ENCODE data around the gene ELMOD1.
"Not testable (repeated sequence)": the region's sequence is repeated elsewhere in the genome, so short reads cannot be mapped to it uniquely, and the experiment has no call there.

Gene ELMOD1

GRCh38 chr11:107579169-107579568 is 11.8 kb upstream of the ELMOD1 start:
- DNase-seq; intact Hi-C loops (cut with DNase I): not testable (repeated sequence)

GRCh38 chr11:107581147-107581546 is 9.8 kb upstream of the ELMOD1 start:
- intact Hi-C loops (cut with DNase I) = no loop called here
- DNase-seq = no peak

DNA sequence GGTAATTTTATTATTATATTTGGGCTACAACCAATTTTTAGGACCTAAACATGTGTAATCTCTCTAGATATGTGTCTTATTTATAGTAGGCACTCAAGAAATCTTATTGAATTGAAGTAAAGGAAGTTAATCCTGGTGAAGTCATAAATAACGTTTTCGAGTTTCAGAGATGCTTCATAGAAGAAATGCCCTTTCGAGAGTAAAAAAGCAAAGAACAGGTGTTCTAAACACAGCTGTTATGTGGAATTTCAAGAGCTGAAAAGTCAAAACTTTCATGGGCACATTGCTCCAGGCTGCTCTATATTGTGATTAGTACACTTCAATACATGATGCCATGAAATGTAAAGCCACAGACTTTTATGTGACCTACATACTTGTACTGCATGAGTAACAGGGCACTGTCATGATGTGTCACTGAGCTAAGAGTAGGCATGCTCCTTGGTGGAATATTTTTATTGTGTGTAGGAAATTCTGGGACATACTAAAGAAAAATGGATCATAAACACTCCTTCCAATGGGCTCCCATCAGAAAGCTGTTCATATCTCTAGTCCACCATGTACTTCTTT is 7.2 kb upstream of the ELMOD1 start:
- no peak for DNase-seq
- intact Hi-C loops (cut with DNase I) = no loop called here

GRCh38 chr11:107587306-107587979 is 3.5 kb upstream of the ELMOD1 start:
- intact Hi-C loops (cut with DNase I) = no loop called here
- DNase-seq = no peak

GRCh38 chr11:107591378-107592230 is 657 bp downstream of the ELMOD1 start:
- peak in 9 of 10 donors; percentile 11 to 90 (median 35) for DNase-seq
- intact Hi-C loops (cut with DNase I) = no loop called here

DNA sequence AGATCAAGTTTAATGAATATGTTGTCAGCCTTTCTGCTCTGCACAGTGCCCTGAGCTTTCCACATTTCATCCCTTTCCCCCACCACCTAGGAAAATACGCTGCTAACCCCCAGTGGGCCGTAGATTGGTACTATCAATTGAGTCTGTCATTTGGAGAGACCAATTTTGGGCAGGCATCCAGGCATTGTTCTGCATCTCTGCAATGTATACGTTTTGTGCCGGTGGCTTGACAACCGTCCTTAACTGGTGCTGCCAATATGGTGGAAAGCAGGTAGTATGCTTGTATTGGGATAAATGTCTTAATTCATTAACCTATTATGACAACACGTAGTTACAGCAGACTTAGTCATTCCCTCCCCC is 1.3 kb downstream of the ELMOD1 start:
- peak in 1 of 10 donors; percentile 10 for DNase-seq
- intact Hi-C loops (cut with DNase I) = no loop called here

GRCh38 chr11:107592813-107593212 is 1.9 kb downstream of the ELMOD1 start:
- peak in 3 of 10 donors; percentile 14 to 19 (median 15) for DNase-seq
- intact Hi-C loops (cut with DNase I) = no loop called here

DNA sequence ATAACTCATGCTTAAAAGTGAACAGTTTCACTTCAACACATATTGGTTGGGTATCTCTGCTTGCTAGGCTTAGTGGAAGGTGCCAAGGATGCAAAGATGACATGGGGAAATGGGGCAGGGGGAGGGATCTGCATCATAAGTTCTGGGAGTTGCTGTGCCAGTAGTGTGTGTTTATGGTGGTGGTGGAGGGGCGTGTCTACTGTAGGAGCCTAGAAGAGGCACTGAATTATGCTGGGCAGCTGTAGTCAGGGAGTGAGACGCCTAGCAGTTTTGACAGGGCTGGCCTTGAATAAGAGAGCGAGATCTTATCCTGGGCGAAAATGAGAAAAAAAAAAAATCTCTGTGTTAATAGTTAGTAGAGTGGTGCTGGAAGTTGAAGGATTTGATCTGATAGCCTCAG is 3.0 kb downstream of the ELMOD1 start:
- intact Hi-C loops (cut with DNase I) = no loop called here
- peak in 1 of 10 donors; percentile 8 for DNase-seq

DNA sequence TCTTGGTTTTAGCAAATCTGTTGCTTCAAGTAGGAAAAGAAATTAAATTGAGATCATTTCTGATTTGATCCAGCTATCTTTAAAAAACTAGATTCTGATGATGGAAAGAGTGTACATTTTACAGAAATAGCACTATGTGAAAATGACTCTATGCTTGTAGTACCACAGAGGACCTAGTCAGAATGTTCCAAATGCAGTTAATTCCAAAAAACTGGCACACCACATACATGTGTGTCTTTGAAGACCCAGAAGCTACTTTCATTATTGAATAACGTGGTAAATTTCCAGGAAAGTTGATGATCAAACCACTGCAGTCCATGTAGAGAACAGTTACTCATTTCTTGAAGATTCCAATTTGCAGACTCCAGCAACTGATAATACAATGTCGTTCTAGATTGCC is 3.8 kb downstream of the ELMOD1 start:
- intact Hi-C loops (cut with DNase I) = no loop called here
- DNase-seq = no peak

DNA sequence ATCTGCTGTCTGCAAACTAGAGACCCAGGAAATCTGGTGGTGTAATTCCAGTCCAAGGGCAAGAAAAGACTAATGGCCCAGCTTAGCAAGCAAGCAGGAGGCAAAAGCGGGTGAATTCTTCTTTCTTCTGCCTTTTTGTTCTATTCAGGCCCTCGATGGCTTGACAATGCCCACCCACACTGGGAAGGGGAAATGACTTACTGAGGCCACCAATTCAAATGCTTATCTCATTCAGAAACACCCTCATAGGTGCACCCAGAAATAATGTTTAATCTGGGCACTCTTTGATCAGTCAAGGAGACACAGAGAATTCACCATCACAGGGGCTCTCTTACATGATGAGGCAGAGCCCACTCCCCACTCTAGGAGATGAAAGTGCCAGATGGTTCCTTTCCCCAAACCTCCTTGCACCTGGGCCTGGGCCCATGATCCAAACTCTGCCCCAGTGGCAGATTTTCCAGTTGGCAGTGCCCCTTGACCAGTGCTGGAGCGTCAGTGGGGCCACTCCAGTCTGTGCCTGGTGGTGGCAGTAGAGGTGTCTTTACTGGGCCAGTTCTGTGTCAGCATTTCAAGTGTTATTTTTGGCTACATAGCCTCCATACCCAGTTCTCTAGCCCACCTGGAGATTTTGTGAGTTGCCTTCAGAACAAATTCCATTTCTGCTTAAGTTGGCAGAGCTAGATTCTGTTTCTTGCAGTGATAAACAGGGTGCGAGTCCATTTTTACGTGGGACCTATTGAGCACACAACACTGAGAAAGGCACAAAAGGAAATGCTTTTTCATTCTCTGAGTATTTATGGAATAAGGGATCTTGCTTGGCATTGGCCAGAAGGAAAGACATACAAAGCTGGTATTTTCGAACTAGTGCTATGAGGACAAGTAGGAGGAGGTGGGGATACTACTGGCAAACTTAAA is 7.5 kb downstream of the ELMOD1 start:
- peak in 2 of 10 donors; percentile 13 to 78 for DNase-seq

GRCh38 chr11:107605061-107606006 is 14.4 kb downstream of the ELMOD1 start:
- intact Hi-C loops (cut with DNase I) = no loop called here
- DNase-seq = no peak

More for the DNA sequence above, 7.5 kb downstream of the ELMOD1 start:
- intact Hi-C loops (cut with DNase I) = no loop called here

DNA sequence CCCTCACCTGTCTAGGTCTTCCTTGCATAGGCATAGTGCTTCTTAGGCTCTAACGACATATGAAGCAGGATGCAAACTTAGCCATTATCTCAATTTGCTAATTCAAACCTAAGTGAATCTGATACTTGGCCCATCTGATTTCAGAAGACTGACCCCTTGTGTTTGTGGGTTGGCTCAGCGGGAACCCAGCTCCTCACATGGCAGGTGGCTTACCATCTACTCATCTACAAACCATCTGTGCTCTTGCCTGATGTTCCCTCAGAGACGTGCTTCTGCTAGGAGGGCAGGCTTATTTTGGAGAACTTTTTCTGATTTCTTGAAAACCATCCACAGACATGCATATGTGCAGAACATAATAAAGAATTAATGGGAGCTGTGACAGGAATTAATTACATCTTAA is 15.2 kb downstream of the ELMOD1 start:
- intact Hi-C loops (cut with DNase I) = no loop called here
- no peak for DNase-seq

DNA sequence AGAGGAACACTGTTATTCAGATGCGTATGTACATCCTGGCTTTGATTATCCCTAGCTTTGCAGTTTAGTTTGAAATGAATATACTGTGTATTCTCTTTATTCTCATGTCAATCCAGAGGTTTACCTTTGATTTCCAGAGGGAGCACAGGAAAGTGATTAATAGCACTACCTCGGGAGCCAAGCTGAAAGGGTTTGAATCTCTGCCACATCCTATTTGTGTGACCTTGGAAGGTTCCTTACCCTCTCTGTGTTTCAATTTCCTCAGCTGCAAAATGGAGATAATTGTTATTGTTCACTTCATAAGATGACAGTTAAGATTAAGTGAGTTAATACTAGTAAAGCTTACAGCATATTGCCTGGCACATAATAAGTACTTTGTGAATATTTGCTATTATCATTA is 17.9 kb downstream of the ELMOD1 start:
- DNase-seq = no peak
- intact Hi-C loops (cut with DNase I) = no loop called here

GRCh38 chr11:107609400-107610218 is 18.7 kb downstream of the ELMOD1 start:
- intact Hi-C loops (cut with DNase I) = no loop called here
- no peak for DNase-seq

DNA sequence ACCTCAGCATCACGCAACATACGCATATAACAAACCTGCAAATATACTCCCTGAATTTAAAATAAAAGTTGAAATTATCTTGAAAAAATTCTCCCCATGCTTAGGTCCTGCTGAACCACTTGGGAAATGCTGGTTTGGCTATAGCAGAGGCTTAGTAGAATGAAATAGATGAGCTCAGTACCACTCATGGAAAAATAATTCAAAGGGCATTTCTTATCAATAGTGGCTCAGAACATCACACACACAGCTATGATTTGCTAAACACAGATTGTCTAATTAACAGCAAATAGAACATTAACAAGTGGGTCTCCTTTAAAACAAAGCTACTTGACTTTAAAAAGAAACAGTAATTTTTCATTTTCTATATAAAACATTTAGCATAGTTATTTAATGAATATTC is 21.5 kb downstream of the ELMOD1 start:
- intact Hi-C loops (cut with DNase I) = no loop called here
- no peak for DNase-seq

- DNase-seq = no peak
- intact Hi-C loops (cut with DNase I) = no loop called here
These were observed 29.0 kb downstream of the ELMOD1 start for GRCh38 chr11:107619926-107620325.

GRCh38 chr11:107621081-107621480 is 30.1 kb downstream of the ELMOD1 start:
- DNase-seq = no peak
- intact Hi-C loops (cut with DNase I) = no loop called here

- intact Hi-C loops (cut with DNase I) = no loop called here
These were observed 32.2 kb downstream of the ELMOD1 start for GRCh38 chr11:107623183-107623582.

More at GRCh38 chr11:107623183-107623582, 32.2 kb downstream of the ELMOD1 start:
- DNase-seq = peak in 1 of 10 donors; percentile 38
